ENCODE data around the gene SLC7A1.
"Not testable (repeated sequence)": the region's sequence is repeated elsewhere in the genome, so short reads cannot be mapped to it uniquely, and the experiment has no call there.

The SLC7A1 gene
- 38.9 to 49.4 (median 40.8) reads per million in 3 donors for total RNA-seq

- Histone ChIP-seq H3K27me3 (replicated peaks; ENCODE audit: control insufficient read depth, insufficient read depth, low read length, poor library complexity, severe bottlenecking) (no peaks in the 10 kb centered on the region), H3K4me3 (ENCODE audit: insufficient read depth, low read depth, low read length, poor library complexity, severe bottlenecking) (peak within 1 kb of the TSS; percentile 85), H3K36me3 (ENCODE audit: control insufficient read depth, insufficient read depth, low read length) (no peaks in the 10 kb centered on the region), H3K4me1 (ENCODE audit: control insufficient read depth, insufficient read depth, low read length, poor library complexity, severe bottlenecking) (peaks cover 5% of the 10 kb centered on the region), H3K9me3 (ENCODE audit: control insufficient read depth, low read length) (no peaks in the 10 kb centered on the region), H3K27ac (ENCODE audit: insufficient read depth, low read length, poor library complexity, severe bottlenecking) (peak within 1 kb of the TSS; percentile 73)
- DNase-seq, result peak; percentile 70 to 75 (median 75)
Observed at GRCh38 chr13:29595380-29596063, at the start of gene SLC7A1. TSS of gene SLC7A1 (minus strand) at chr13:29595688. CDS start at chr13:29536188, 59,500 bp downstream.

DNA sequence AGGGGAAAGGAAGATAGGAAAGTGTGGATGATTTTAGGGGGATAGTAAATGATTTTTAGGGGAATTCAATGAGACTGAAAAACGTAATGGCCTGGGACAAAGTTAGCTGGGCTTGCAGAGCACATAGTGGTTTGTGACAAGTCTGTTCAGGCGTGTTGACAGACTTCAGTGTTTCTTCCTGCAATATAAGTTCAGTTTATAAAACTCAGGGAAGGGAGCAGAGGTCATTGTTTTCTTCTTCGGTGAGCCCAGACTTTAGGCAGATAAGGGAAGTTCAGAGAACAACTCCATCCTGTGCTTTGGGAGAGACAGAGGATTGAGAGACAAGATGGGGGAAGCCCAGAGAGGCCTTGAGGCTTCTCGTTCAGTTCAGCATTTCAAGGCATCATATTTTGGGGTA, 45.2 kb upstream of the SLC7A1 start:
- H3K27ac ChIP-seq (ENCODE audit: insufficient read depth, low read length, poor library complexity, severe bottlenecking), result no peak overlapping the region
- no peaks in the 10 kb centered on the region for H3K4me1 ChIP-seq (ENCODE audit: control insufficient read depth, insufficient read depth, low read length, poor library complexity, severe bottlenecking)
- no peaks in the 10 kb centered on the region for H3K27me3 ChIP-seq (replicated peaks; ENCODE audit: control insufficient read depth, insufficient read depth, low read length, poor library complexity, severe bottlenecking)
- H3K4me3 ChIP-seq (ENCODE audit: insufficient read depth, low read depth, low read length, poor library complexity, severe bottlenecking), result no peak overlapping the region
- H3K9me3 ChIP-seq (ENCODE audit: control insufficient read depth, low read length), result no peaks in the 10 kb centered on the region
- no peaks in the 10 kb centered on the region for H3K36me3 ChIP-seq (ENCODE audit: control insufficient read depth, insufficient read depth, low read length)
- DNase-seq, result no peak

GRCh38 chr13:29636831-29637230, 41.3 kb upstream of the SLC7A1 start:
- H3K27ac ChIP-seq (ENCODE audit: insufficient read depth, low read length, poor library complexity, severe bottlenecking); H3K4me1 ChIP-seq (ENCODE audit: control insufficient read depth, insufficient read depth, low read length, poor library complexity, severe bottlenecking); DNase-seq: not testable (repeated sequence)

DNA sequence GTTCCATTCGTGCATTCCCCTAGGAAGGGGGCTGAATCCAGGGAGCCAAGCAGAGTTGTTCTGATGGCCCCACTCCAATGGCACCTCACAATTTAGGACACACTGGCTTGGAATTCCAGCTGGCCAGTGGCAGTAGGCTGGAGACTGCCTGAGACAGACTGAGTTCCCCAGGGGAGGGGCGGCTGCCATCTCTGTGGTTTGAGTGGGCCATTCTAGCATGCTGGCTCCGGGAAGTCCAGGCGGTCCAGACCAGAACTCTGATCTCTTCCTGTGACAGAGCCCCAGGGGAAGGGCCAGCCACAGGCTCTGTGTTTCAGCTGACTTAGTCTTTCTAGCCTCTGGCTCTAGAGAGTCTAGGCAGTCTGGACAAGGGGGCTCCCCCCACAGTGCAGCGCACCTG, 29.5 kb upstream of the SLC7A1 start:
- no peaks in the 10 kb centered on the region for H3K36me3 ChIP-seq (ENCODE audit: control insufficient read depth, insufficient read depth, low read length)
- H3K27ac ChIP-seq (ENCODE audit: insufficient read depth, low read length, poor library complexity, severe bottlenecking), result no peak overlapping the region
- no peak overlapping the region for H3K4me3 ChIP-seq (ENCODE audit: insufficient read depth, low read depth, low read length, poor library complexity, severe bottlenecking)
- H3K27me3 ChIP-seq (replicated peaks; ENCODE audit: control insufficient read depth, insufficient read depth, low read length, poor library complexity, severe bottlenecking), result no peaks in the 10 kb centered on the region
- H3K9me3 ChIP-seq (ENCODE audit: control insufficient read depth, low read length), result no peaks in the 10 kb centered on the region
- DNase-seq, result no peak
- no peaks in the 10 kb centered on the region for H3K4me1 ChIP-seq (ENCODE audit: control insufficient read depth, insufficient read depth, low read length, poor library complexity, severe bottlenecking)

More at GRCh38 chr13:29636831-29637230, 41.3 kb upstream of the SLC7A1 start:
- H3K4me3 ChIP-seq (ENCODE audit: insufficient read depth, low read depth, low read length, poor library complexity, severe bottlenecking); H3K9me3 ChIP-seq (ENCODE audit: control insufficient read depth, low read length); H3K27me3 ChIP-seq (replicated peaks; ENCODE audit: control insufficient read depth, insufficient read depth, low read length, poor library complexity, severe bottlenecking); H3K36me3 ChIP-seq (ENCODE audit: control insufficient read depth, insufficient read depth, low read length): not testable (repeated sequence)

GRCh38 chr13:29621841-29622240, 26.4 kb upstream of the SLC7A1 start:
- no peak overlapping the region for H3K4me3 ChIP-seq (ENCODE audit: insufficient read depth, low read depth, low read length, poor library complexity, severe bottlenecking)
- no peak for DNase-seq
- no peaks in the 10 kb centered on the region for H3K27me3 ChIP-seq (replicated peaks; ENCODE audit: control insufficient read depth, insufficient read depth, low read length, poor library complexity, severe bottlenecking)
- no peaks in the 10 kb centered on the region for H3K9me3 ChIP-seq (ENCODE audit: control insufficient read depth, low read length)
- H3K27ac ChIP-seq (ENCODE audit: insufficient read depth, low read length, poor library complexity, severe bottlenecking), result no peak overlapping the region
- no peaks in the 10 kb centered on the region for H3K4me1 ChIP-seq (ENCODE audit: control insufficient read depth, insufficient read depth, low read length, poor library complexity, severe bottlenecking)
- H3K36me3 ChIP-seq (ENCODE audit: control insufficient read depth, insufficient read depth, low read length), result no peaks in the 10 kb centered on the region

GRCh38 chr13:29621051-29621800, 25.7 kb upstream of the SLC7A1 start:
- DNase-seq, result no peak
- no peaks in the 10 kb centered on the region for H3K9me3 ChIP-seq (ENCODE audit: control insufficient read depth, low read length)
- H3K27ac ChIP-seq (ENCODE audit: insufficient read depth, low read length, poor library complexity, severe bottlenecking), result no peak overlapping the region
- H3K36me3 ChIP-seq (ENCODE audit: control insufficient read depth, insufficient read depth, low read length), result no peaks in the 10 kb centered on the region
- no peak overlapping the region for H3K4me3 ChIP-seq (ENCODE audit: insufficient read depth, low read depth, low read length, poor library complexity, severe bottlenecking)
- H3K27me3 ChIP-seq (replicated peaks; ENCODE audit: control insufficient read depth, insufficient read depth, low read length, poor library complexity, severe bottlenecking), result no peaks in the 10 kb centered on the region
- no peaks in the 10 kb centered on the region for H3K4me1 ChIP-seq (ENCODE audit: control insufficient read depth, insufficient read depth, low read length, poor library complexity, severe bottlenecking)

- H3K4me1 ChIP-seq (ENCODE audit: control insufficient read depth, insufficient read depth, low read length, poor library complexity, severe bottlenecking), result no peaks in the 10 kb centered on the region
- no peak overlapping the region for H3K4me3 ChIP-seq (ENCODE audit: insufficient read depth, low read depth, low read length, poor library complexity, severe bottlenecking)
- H3K27ac ChIP-seq (ENCODE audit: insufficient read depth, low read length, poor library complexity, severe bottlenecking), result no peak overlapping the region
- no peaks in the 10 kb centered on the region for H3K9me3 ChIP-seq (ENCODE audit: control insufficient read depth, low read length)
- H3K27me3 ChIP-seq (replicated peaks; ENCODE audit: control insufficient read depth, insufficient read depth, low read length, poor library complexity, severe bottlenecking), result no peaks in the 10 kb centered on the region
- DNase-seq, result no peak
- no peaks in the 10 kb centered on the region for H3K36me3 ChIP-seq (ENCODE audit: control insufficient read depth, insufficient read depth, low read length)
Observed at GRCh38 chr13:29619995-29620394, 24.5 kb upstream of the SLC7A1 start.

DNA sequence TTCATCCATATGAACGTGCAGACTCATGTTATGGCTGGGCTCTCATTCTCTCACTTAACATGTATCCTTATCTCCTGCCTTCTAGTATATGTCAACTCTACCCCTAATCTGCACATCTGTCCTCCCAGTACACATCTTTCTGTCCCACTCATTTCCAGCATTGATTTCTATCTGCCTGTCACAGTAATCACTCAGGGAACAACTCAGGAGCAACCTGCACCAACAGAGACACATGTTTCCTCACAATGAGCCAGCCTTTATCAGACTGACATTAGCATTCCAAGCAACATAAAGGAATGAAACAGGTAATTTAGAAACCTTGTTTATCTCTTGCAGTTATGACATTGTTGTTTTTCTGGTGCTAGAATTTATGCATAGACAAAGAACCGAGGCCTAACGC, 17.6 kb upstream of the SLC7A1 start:
- DNase-seq, result no peak
- Histone ChIP-seq H3K36me3 (ENCODE audit: control insufficient read depth, insufficient read depth, low read length) (no peaks in the 10 kb centered on the region), H3K27ac (ENCODE audit: insufficient read depth, low read length, poor library complexity, severe bottlenecking) (no peak overlapping the region), H3K27me3 (replicated peaks; ENCODE audit: control insufficient read depth, insufficient read depth, low read length, poor library complexity, severe bottlenecking) (no peaks in the 10 kb centered on the region), H3K9me3 (ENCODE audit: control insufficient read depth, low read length) (no peaks in the 10 kb centered on the region), H3K4me1 (ENCODE audit: control insufficient read depth, insufficient read depth, low read length, poor library complexity, severe bottlenecking) (no peaks in the 10 kb centered on the region), H3K4me3 (ENCODE audit: insufficient read depth, low read depth, low read length, poor library complexity, severe bottlenecking) (no peak overlapping the region)

- Histone ChIP-seq H3K36me3 (ENCODE audit: control insufficient read depth, insufficient read depth, low read length) (no peaks in the 10 kb centered on the region), H3K4me3 (ENCODE audit: insufficient read depth, low read depth, low read length, poor library complexity, severe bottlenecking) (no peak overlapping the region), H3K27ac (ENCODE audit: insufficient read depth, low read length, poor library complexity, severe bottlenecking) (no peak overlapping the region), H3K27me3 (replicated peaks; ENCODE audit: control insufficient read depth, insufficient read depth, low read length, poor library complexity, severe bottlenecking) (no peaks in the 10 kb centered on the region), H3K9me3 (ENCODE audit: control insufficient read depth, low read length) (no peaks in the 10 kb centered on the region), H3K4me1 (ENCODE audit: control insufficient read depth, insufficient read depth, low read length, poor library complexity, severe bottlenecking) (no peaks in the 10 kb centered on the region)
- no peak for DNase-seq
Observed at GRCh38 chr13:29607465-29607864, 12.0 kb upstream of the SLC7A1 start.

DNA sequence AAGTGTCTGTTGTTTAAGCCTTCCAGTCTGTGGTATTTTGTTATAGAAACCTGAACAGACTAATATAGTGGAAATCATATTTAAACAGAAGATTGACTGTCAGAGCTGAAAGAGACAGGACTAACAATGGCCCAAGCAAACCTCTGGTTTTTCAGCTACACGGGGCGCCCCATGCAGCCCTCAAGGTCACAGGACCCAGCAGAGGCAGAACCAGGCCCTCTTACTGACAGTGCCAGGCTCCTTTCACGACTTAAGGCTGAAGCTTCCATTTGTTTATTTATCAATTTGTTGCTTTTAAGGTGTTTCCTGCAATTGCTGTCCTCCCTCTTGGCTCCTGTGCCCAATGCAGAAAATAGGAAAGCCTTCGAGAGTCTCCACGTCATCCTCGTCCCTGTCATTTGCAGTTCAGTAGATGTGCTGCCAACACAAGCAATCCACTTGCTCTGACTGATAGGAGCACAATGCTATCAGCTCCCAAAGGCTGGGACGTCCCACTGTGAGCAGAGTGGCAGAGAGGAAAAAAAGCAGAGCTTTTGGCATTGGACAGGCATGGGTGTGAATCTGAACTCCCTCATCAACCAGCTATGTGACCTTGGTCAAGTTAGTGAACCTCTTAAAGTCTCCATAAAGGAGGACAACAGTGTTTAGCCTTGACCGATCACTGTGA, 10.5 kb upstream of the SLC7A1 start:
- H3K27ac ChIP-seq (ENCODE audit: insufficient read depth, low read length, poor library complexity, severe bottlenecking), result no peak overlapping the region
- H3K9me3 ChIP-seq (ENCODE audit: control insufficient read depth, low read length), result no peaks in the 10 kb centered on the region
- no peaks in the 10 kb centered on the region for H3K4me1 ChIP-seq (ENCODE audit: control insufficient read depth, insufficient read depth, low read length, poor library complexity, severe bottlenecking)
- DNase-seq, result no peak
- no peak overlapping the region for H3K4me3 ChIP-seq (ENCODE audit: insufficient read depth, low read depth, low read length, poor library complexity, severe bottlenecking)
- H3K36me3 ChIP-seq (ENCODE audit: control insufficient read depth, insufficient read depth, low read length), result no peaks in the 10 kb centered on the region
- no peaks in the 10 kb centered on the region for H3K27me3 ChIP-seq (replicated peaks; ENCODE audit: control insufficient read depth, insufficient read depth, low read length, poor library complexity, severe bottlenecking)

All from effector memory CD4-positive, alpha-beta T cell (primary cell).